H1 (cell line): ENCODE results near the gene RRAS. TPM values are rescaled to one million over a fixed set of nuclear protein-coding genes. Genes with fewer than 3 reads are reported as not detected.

ENCODE experiments used
- BRCA1 ChIP-seq: IDR thresholded peaks from 2 replicates; pipeline ENCODE4 v1.6.1; 2012; ENCODE audit warnings: low read depth, low read length, improper control_type of control experiment
- CEBPB ChIP-seq: IDR thresholded peaks from 2 replicates; pipeline ENCODE4 v1.6.1; 2012; ENCODE audit warnings: low read depth, low read length
- CREB1 ChIP-seq: IDR thresholded peaks from 2 replicates; pipeline ENCODE4 v1.6.1; 2012; ENCODE audit warnings: inconsistent platforms
- CTBP2 ChIP-seq: IDR thresholded peaks from 2 replicates; pipeline ENCODE4 v1.7.0; 2011; ENCODE audit warnings: borderline replicate concordance, mild to moderate bottlenecking, moderate library complexity, mixed read lengths, low read length; ENCODE audit not compliant: insufficient read depth, insufficient read length
- FOSL1 ChIP-seq: IDR thresholded peaks from 2 replicates; pipeline ENCODE4 v1.6.1; 2011; ENCODE audit warnings: mild to moderate bottlenecking, low read depth, low read length, moderate library complexity; ENCODE audit not compliant: insufficient read depth
- HDAC6 ChIP-seq: IDR thresholded peaks from one replicate; pipeline ENCODE4 v1.7.1; 2012; ENCODE audit warnings: low read depth, mild to moderate bottlenecking, inconsistent platforms, low read length, moderate library complexity
- JUN ChIP-seq: IDR thresholded peaks from 2 replicates; pipeline ENCODE4 v1.6.1; 2011; ENCODE audit warnings: low read depth, mild to moderate bottlenecking, improper control_type of control experiment, low read length
- JUND ChIP-seq: IDR thresholded peaks from 2 replicates; pipeline ENCODE4 v1.6.1; 2011; ENCODE audit warnings: mild to moderate bottlenecking, improper control_type of control experiment, low read length
- KDM4A ChIP-seq: IDR thresholded peaks from one replicate; pipeline ENCODE4 v1.7.1; 2012; ENCODE audit warnings: low read depth, mild to moderate bottlenecking, moderate library complexity, low read length, inconsistent platforms; ENCODE audit not compliant: severe bottlenecking
- NRF1 ChIP-seq: IDR thresholded peaks from 2 replicates; pipeline ENCODE4 v1.6.1; 2011; ENCODE audit warnings: mild to moderate bottlenecking, low read depth, low read length, improper control_type of control experiment
- PHF8 ChIP-seq: fragments of 200-600 bp; sonication (generic); conservative IDR thresholded peaks from 2 replicates; pipeline ENCODE4 v1.7.1; 2012; ENCODE audit warnings: low read depth, mild to moderate bottlenecking, inconsistent platforms, low read length, moderate library complexity
- POLR2A ChIP-seq, 2 experiments: IDR thresholded peaks; 1 replicate in 1 of 2; 2 replicates in 1 of 2; pipeline ENCODE4 v1.6.1; 2011; ENCODE audit warnings: low read depth in 2 of 2, low read length in 2 of 2, mild to moderate bottlenecking in 2 of 2; ENCODE audit errors: control extremely low read depth in 1 of 2
- SIN3A ChIP-seq, 2 experiments: IDR thresholded peaks in 1 of 2; conservative IDR thresholded peaks in 1 of 2; 2 replicates each; pipeline ENCODE4 v1.6.1; 2011 to 2012; ENCODE audit warnings: low read length in 2 of 2, improper control_type of control experiment in 1 of 2, low read depth in 1 of 2, mild to moderate bottlenecking in 1 of 2
- SIRT6 ChIP-seq: IDR thresholded peaks from one replicate; pipeline ENCODE4 v1.7.1; 2012; ENCODE audit warnings: low read length, inconsistent platforms
- SIX5 ChIP-seq: IDR thresholded peaks from 2 replicates; pipeline ENCODE4 v1.6.1; 2011; ENCODE audit warnings: mild to moderate bottlenecking, low read depth, low read length
- SP1 ChIP-seq: IDR thresholded peaks from 2 replicates; pipeline ENCODE4 v1.6.1; 2011; ENCODE audit warnings: low read depth, low read length
- SP2 ChIP-seq: IDR thresholded peaks from 2 replicates; pipeline ENCODE4 v1.6.1; 2012; ENCODE audit warnings: mild to moderate bottlenecking, low read length, inconsistent platforms
- SP4 ChIP-seq: IDR thresholded peaks from 2 replicates; pipeline ENCODE4 v1.6.1; 2012; ENCODE audit warnings: low read length, inconsistent platforms
- SRF ChIP-seq: IDR thresholded peaks from 2 replicates; pipeline ENCODE4 v1.6.1; 2011; ENCODE audit warnings: mild to moderate bottlenecking, low read depth, low read length, moderate library complexity
- TAF7 ChIP-seq: optimal IDR thresholded peaks from 2 replicates; pipeline ENCODE3; 2011; ENCODE audit warnings: low read depth, mild to moderate bottlenecking, inconsistent platforms, low read length, moderate library complexity, borderline replicate concordance
- ZNF274 ChIP-seq: IDR thresholded peaks from 2 replicates; pipeline ENCODE4 v1.7.0; 2012; ENCODE audit warnings: low read length, borderline replicate concordance; ENCODE audit errors: extremely low read depth
- polyA plus RNA-seq, 7 experiments: library from polyadenylated mRNA; depleted of rRNA in 3 of 7; stranded (reverse) in 5 of 7; unstranded in 2 of 7; fragments of >200 nt in 5 of 7; fragments of 200-250 nt in 2 of 7; gene quantifications; 1 replicate in 5 of 7; 2 replicates in 1 of 7; 4 replicates in 1 of 7; pipeline versions ENCODE4 v1.2.1 to v1.2.3, GENCODE V29; 2011 to 2013; ENCODE audit warnings: missing spikeins in 2 of 7, mixed read lengths in 2 of 7
- total RNA-seq: library from RNA; stranded (reverse); fragmentation: NEBNext Ultra II Directional; extraction: Animal tissue kit (Norgen Biotek cat#: 25700); gene quantifications from 2 replicates; pipeline ENCODE4 v1.2.1, GENCODE V29; 2021
- TF ChIP-seq, protein P1 (sequence below): IDR thresholded peaks from 2 replicates; pipeline ENCODE4 v1.6.1; 2012; ENCODE audit warnings: inconsistent platforms
- TF ChIP-seq, protein P2 (sequence below): IDR thresholded peaks from 2 replicates; pipeline ENCODE4 v1.6.1; 2011; ENCODE audit warnings: low read length, improper control_type of control experiment
- TF ChIP-seq, protein P3 (sequence below): IDR thresholded peaks from 2 replicates; pipeline ENCODE4 v1.6.1; 2012; ENCODE audit warnings: inconsistent platforms

Gene RRAS
- total and polyA plus RNA-seq, 2 of the 8 experiments (the other 6 are each of a cell fraction or from before 2014, with no cell fraction given) = 17.7 to 49.1 TPM

DNA sequence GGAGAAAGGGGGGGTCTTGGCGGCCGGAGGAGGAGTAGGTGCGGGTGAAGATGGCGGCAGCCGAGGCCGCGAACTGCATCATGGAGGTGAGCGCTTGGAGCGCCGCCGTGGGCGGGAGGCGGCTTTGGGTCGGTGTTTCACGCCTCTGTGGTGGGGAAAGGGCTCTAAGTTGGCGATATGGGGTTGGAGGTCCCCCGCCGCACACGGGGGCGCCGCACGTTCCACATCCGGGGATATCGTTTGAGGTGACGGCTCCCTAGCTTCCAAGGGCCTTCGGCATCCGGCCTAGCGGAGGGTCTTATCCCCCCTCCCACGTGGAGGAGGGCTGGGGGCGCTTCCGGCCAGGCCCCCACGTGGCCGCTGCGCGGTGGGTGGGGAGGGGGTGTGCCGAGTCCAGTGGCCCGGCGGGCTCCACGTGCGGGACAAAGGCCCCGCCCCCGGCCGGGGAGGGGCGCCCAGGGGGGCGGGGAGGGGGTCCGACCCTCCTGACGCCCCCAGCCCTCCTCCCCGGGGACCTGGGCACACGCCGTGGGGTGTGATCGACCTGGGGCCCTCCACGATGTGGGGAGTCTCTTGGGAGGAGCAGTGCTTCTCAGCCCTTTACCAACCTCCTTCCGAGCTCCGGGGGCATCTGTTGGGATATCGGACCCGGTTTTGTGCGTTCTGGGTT is 37.4 kb upstream of the RRAS start, which contains the start of gene PRMT1 (continued):
- TF ChIP-seq, protein P1, sequence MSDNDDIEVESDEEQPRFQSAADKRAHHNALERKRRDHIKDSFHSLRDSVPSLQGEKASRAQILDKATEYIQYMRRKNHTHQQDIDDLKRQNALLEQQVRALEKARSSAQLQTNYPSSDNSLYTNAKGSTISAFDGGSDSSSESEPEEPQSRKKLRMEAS = peak; percentile 97
- 0 out of 2 replicates have a peak, but pooled peaks have one; percentile 9 for TF ChIP-seq JUND
- no peak for TF ChIP-seq HDAC6
- TF ChIP-seq KDM4A = peak; percentile 37
- peak; percentile 98 for TF ChIP-seq POLR2A (IDR thresholded peaks at IDR 0.05; ENCODE audit: control extremely low read depth in 1 of 2, low read depth in 2 of 2, low read length in 2 of 2)
- TF ChIP-seq SIRT6 = no peak
- TF ChIP-seq SIN3A (conservative IDR thresholded peaks at IDR 0.05 in 1 of 2, IDR thresholded peaks at IDR 0.05 in 1 of 2; ENCODE audit: low read depth in 1 of 2, low read length in 2 of 2) = peak; percentile 61 to 78; a peak in 2 of 4 replicates
- TF ChIP-seq, protein P2, sequence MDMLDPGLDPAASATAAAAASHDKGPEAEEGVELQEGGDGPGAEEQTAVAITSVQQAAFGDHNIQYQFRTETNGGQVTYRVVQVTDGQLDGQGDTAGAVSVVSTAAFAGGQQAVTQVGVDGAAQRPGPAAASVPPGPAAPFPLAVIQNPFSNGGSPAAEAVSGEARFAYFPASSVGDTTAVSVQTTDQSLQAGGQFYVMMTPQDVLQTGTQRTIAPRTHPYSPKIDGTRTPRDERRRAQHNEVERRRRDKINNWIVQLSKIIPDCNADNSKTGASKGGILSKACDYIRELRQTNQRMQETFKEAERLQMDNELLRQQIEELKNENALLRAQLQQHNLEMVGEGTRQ = peak; percentile 68
- TF ChIP-seq JUN = no peak
- no peak for TF ChIP-seq NRF1
- TF ChIP-seq SIX5 = no peak
- peak; percentile 99 for TF ChIP-seq PHF8
- TF ChIP-seq SRF = no peak
- no peak for TF ChIP-seq CEBPB
- TF ChIP-seq CTBP2 = no peak
- TF ChIP-seq, protein P3, sequence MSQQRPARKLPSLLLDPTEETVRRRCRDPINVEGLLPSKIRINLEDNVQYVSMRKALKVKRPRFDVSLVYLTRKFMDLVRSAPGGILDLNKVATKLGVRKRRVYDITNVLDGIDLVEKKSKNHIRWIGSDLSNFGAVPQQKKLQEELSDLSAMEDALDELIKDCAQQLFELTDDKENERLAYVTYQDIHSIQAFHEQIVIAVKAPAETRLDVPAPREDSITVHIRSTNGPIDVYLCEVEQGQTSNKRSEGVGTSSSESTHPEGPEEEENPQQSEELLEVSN = no peak
- no peak for TF ChIP-seq FOSL1
- TF ChIP-seq SP4 = no peak
- no peak for TF ChIP-seq ZNF274
- 0 out of 2 replicates have a peak, but pooled peaks have one; percentile 6 for TF ChIP-seq CREB1
- peak; percentile 61 for TF ChIP-seq TAF7
- TF ChIP-seq SP1 = no peak
- peak; percentile 38; the same call in 1 of the 2 replicates for TF ChIP-seq BRCA1
- TF ChIP-seq SP2 = no peak
